HUDEP-2 (cell line): ENCODE results near the gene TULP3.

Source experiments
- DNase-seq, 76 experiments: peaks; one replicate each; lab custom pipeline; 2025; ENCODE audit not compliant: unreplicated experiment in 76 of 76; lab: John Stamatoyannopoulos, UW

TULP3 gene

DNA sequence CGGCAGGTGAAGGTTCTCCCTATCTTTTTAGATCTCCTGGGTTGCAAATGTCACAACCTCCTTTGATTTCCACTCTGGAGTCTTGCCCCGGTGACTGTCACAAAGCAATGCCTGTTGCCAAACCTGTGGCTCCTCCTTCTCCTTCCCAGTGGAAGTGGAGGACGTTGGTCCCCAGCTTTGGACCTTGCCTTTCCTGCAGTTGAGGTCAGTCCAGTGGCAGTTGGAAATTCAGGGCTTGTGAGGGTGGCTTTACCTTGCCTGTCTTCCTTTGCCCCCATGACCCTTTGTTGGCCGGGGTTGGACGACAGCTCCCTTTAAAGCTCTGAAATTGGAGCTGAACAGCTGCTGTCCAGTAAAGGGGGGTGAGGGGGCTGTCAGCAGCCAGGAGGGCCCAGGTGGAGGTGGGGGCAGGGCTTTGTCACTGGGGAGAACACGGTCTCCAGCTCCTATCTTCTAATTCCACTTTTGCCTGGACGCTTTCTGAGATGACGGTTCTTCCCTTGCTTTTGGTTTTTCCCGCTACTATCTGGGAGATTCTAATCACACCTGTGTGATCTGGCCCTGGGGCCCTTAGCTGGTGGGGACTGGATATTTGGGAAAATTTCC, 72.6 kb downstream of the TULP3 start:
- no peak for DNase-seq

DNA sequence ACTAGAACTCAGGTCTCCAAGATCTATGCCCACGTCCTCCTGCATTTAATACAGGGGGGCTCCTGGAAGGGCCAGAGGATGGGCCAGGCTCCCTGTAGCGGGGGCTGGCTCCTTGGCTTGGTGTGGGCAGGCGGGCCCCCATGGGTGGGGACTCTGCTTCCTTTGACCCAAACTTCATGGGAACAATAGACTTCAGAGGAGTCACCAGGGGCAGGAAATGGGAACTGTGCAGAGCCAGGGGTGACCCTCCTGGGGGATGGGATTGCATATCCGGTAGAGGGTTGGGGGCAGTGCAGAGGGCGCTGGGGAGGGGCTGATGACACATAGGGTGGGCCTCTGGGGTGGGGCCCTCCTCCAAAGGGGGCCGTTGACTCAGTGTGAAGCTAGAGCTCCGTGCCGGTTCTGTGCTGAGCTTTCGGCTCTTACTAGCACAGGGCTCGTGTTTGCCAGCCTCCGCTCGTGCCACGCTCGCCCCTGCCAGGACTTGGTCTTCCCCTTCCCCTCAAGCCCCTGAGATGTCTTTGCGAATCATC, 73.1 kb downstream of the TULP3 start:
- DNase-seq: no peak

DNA sequence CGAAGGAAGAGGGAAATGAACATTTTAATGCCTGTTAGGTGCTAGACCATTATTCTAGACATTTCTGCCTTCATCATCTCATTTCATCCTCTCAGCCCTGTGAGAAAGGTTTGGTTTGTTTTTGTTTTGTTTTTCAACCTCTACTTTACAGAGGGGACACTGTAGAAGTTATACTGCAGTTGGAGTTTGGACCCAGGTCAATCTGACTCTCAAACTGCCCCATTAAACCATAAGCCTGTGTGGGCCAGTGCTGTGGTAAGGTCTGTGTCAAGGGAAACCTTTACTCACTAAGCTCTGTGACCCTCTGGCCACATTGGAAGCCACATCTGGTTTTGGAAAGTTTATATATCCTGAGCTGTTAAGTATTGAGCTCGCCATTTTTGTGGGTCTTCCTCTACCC, 77.0 kb downstream of the TULP3 start:
- no peak for DNase-seq

DNA sequence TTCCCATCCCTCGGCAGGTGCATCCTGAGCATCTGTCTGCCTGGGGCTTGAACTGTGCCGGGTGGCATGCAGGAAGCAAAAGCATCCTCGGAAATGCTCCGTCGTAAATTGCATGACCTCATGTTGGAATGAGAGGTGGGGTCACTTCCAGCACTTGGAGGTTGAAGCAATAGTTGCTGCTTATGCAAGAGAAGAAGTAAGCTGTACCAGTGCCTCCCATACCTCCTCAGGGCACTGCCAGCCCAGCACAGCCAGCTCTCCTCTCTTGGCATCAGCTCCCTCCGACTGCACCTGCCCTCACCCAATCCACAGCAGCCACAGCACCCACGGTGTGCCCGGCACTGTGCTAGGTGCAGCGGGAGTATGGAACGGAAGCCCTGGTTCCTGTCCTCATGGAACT, 80.1 kb downstream of the TULP3 start:
- no peak for DNase-seq

DNA sequence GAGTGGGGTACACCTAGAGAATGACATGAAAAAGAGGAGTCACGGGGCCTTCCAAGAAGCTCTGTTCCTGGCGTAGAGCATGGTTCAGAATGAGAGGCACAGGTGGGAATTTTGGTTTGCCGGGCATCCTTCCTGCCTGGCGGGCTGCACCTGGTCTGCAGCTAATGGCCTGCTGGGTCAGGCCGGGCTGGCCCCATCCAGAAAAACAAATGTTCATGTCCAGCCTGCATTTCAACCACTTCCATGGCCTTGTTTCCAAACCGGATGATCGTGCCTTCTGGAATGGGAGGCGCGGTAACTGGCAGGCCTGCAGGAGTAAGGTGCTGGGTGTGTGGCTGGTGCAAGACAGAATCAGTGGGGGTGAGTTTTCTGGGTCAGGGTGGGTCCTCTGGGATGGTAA, 82.9 kb downstream of the TULP3 start:
- DNase-seq: no peak

DNA sequence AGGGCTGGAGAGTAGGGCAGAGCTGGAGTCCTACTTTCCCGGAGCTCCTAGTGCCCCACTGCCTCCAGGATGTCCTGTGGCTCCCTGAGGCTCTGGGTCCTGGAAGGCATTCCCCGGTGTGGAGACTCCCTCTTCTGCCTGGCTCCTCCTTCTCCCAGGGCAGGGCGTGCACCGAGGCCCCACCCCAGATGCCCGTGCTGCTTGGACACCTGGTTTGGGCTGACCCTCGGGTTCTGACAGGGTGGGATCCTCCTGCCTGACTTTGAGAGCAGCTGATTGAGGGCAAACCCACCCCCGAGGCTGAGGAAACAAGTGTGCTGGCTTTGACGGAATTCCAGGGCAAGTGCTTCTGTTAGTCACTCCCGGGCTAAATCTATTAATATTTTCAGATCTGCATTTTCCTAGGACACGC, 83.9 kb downstream of the TULP3 start:
- no peak for DNase-seq

DNA sequence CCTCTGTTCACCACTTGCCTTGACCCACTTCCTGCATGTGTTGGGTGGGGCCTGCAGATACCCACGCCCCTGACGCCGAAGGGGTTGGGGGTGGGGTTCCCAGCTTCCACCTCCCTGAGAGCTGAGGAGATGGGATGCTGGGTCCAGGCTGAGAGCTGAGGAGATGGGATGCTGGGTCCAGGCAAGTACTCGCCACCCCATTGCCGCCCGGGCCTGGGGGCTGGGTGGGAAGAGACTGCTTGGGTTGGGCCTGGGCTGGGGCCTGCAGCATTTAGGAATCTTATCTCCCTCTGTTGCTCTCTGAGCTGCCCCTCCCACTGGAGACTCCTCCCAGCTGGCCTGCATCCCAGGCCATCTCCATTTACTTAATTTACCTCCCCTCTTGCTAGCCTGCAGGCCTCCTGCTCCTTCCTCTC, 85.9 kb downstream of the TULP3 start:
- DNase-seq: peak in 44 of 76 experiments; percentile 7 to 70 (median 38)

DNA sequence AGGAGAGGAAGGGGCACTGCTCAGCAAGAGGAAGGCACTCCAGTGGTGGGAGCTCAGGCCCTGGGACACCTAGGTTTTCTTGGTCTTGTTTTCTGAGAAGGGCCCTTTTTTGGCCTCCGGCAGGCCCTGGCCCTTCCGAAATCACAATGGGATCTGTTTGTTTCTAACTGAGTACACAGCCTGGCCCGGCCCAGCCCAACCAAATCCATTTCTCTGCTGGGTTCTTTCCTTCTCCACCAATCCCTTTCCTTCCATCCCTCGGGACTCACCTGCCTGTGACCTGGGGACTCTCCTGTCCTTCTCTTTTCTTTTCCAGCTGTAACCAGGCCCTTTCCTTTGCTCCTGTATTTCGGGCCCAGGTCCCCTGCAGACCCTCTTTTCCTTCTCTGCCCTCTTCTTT, 87.1 kb downstream of the TULP3 start:
- DNase-seq: no peak

DNA sequence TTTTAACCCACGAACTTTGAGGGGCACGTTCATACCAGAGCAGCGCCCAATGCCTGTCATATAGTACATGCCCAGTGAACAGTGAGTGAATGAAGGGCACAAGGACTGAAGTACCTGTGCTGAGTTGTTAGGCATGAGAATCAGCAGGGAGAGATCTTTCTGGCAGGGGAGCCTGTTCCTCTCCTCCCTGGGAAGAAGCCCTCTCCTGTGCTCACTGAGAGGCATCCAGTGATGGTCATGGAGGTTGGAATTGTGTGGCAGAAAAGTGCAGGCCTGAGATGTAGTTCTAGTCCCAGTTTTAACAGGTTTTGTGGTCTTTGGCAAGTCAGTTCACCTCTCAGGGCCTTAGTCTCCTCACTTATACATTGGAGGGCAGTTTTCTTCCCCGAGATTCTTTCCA, 89.1 kb downstream of the TULP3 start:
- no peak for DNase-seq

DNA sequence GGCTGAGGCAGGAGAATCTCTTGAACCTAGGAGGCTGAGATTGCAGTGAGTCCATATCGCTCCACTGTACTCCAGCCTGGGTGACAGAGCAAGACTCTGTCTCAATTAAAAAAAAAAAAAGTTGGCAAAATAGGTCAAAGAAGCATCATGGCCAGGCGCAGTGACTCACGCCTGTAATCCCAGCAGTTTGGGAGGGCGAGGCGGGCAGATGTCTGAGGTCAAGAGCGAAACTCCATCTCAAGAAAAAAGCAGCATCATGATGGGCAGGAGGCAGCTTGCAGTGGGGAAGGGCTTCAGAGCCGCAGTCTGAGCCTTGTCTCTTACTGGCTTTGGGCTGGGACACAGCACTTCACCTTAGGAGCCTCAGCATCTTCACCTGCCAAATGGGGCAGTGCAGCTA, 89.9 kb downstream of the TULP3 start:
- no peak for DNase-seq

DNA sequence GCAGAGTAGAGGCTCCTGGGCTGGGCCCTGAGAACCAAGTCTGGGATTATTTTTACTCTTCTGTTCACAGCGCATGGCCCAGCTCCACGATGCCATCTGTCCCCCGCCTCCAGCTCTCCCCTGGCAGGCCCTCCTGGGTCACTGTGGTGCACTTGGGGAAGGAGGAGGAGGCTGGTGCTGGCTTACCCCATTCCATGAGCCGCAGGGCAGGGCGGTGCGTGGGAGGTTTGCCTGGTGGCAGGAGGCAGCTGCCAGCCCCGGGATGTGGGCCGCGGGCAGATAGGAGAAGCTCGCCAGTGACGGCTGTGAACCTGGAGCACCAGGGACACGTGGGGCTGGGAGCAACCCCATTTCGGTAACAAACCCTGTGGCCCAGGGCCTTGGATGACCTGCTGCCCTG, 91.7 kb downstream of the TULP3 start:
- DNase-seq: no peak

DNA sequence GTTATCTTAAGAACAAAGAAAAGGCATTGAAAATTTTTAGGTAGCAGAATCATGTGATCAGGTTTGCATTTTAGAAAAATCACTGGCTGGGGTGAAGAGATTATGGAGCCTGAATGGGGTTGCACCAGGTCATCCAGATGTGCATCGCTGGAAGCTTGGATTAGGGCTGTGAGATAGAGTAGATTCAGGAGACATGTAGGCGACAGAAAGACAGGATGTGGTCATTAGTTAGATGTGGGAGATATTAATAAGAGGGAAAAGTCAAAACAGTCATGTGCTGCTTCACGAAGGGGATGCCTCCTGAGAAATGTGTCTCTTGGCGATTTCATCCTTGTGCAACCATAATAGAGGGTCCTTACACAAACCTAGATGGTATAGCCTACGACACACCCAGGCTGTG, 93.6 kb downstream of the TULP3 start:
- DNase-seq: no peak

DNA sequence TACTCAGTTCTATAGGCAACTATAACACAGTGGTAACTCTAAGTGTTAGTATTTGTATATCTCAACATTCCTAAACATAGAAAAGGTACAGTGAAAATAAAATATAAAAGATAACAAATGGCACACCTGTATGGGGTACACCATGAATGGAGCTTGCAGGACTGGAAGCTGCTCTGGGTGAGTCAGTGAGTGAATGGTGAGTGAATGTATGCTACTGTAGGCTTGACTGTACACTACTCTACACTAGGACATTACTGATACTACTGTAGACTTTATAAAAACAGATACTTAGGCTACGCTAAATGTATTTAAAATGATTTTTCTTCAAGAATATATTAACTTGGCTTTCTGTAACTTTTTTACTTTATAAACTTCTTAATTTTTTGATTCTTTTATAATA, 94.0 kb downstream of the TULP3 start:
- no peak for DNase-seq

DNA sequence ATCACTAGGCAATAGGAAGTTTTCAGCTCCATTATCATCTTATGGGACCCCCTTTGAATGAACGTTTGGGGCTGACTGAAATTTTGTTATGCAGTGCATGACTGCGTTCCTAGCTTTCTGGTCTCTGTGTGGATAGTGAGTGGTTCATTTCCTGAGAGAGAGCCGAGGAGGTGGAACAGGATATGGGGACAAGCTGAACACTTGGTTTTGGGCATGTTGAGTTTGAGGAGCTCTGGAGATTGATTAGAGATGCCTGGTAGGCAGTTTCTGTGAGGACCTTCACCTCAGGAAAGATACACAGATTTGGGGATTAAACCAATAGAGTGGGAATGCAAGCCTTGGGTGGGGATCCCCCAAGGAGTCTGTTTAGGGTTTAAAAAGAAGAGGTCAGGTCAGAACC, 96.2 kb downstream of the TULP3 start:
- no peak for DNase-seq

DNA sequence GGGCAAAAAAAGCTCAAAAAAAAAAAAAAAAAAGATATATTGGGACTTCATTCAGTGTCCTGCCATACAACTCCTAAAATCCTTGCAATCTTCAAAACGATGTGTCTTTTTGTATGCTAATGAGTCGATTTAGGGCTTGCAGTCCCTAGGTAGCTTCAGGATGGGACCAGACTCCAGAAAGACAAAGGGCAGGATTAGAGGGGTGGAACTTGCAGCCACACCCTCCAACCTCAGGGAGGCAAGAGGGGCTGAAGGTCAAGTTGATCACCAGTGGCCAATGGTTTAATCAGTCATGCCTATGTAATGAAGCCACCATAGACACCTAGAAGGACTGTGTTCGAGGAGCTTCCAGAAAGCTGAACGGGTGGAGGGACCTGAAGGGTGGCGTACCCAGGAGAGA, 97.8 kb downstream of the TULP3 start:
- DNase-seq: no peak
